GM12878 (cell line): ENCODE results near the gene NPL. TPM values are rescaled to one million over a fixed set of nuclear protein-coding genes. Genes with fewer than 3 reads are reported as not detected.
A peak's percentile ranks its signal among the peaks of the same experiment; 100 is the strongest.

Experiments used
- ATAC-seq: fragments of 200-7000 bp; cut with Tn5 transposase; 3 replicates; pipeline ENCODE4 v1.9.1; 2020; ENCODE audit warnings: mild to moderate bottlenecking, moderate library complexity
- BruUV-seq: library from RNA; stranded (reverse); fragments of 400-500 nt; replicated peaks from 2 replicates; lab custom pipeline; 2021; lab: Mats Ljungman, UMichigan
- CTCF ChIA-PET: fragments of 300-600 bp; sonication (Branson Sonifier 250); formaldehyde crosslinking; extraction: SDS; loops from one replicate; lab custom pipeline; 2021; ENCODE audit warnings: inconsistent platforms; lab: Yijun Ruan, JAX
- POLR2A ChIA-PET: fragments of 350-600 bp; formaldehyde crosslinking; extraction: SDS; loops from one replicate; lab custom pipeline; 2021; ENCODE audit warnings: inconsistent platforms; lab: Charles Lee
- RAD21 ChIA-PET: fragments of 300-600 bp; sonication (Branson Sonifier 250); formaldehyde crosslinking; loops from one replicate; lab custom pipeline; 2023; ENCODE audit warnings: antibody characterized with exemption; ENCODE audit not compliant: unreplicated experiment; lab: Charles Lee
- SMC1A ChIA-PET: fragments of 300-600 bp; sonication (Branson Sonifier 250); formaldehyde crosslinking; loops from one replicate; lab custom pipeline; 2023; ENCODE audit not compliant: unreplicated experiment, uncharacterized antibody; lab: Charles Lee
- DNase-seq: peaks from one replicate; pipeline ENCODE4 v3.0.0-alpha.2; 2011; ENCODE audit warnings: low read depth, low spot score
- FAIRE-seq: peaks from 3 replicates; lab custom pipeline; 2011; peaks lifted over from hg19 to GRCh38; lab: Jason Lieb, UNC
- H2AFZ ChIP-seq: 2 replicates; pipeline ENCODE4 v1.6.0; 2011; ENCODE audit warnings: low read depth, low read length, control low read depth; ENCODE audit not compliant: control insufficient read depth
- H3K27ac ChIP-seq: 2 replicates; pipeline ENCODE4 v1.5.1; 2011; ENCODE audit warnings: control low read depth; ENCODE audit not compliant: control insufficient read depth, insufficient read depth
- H3K27me3 ChIP-seq, 2 experiments: replicated peaks in 1 of 2; 2 replicates each; pipeline versions ENCODE4 v1.6.0 to v1.6.1; 2011; ENCODE audit warnings: low read length in 1 of 2; ENCODE audit not compliant: control insufficient read depth in 2 of 2, insufficient read depth in 2 of 2
- H3K36me3 ChIP-seq, 2 experiments: 2 replicates each; pipeline ENCODE4 v1.5.1; 2011; ENCODE audit warnings: low read length in 1 of 2; ENCODE audit not compliant: control insufficient read depth in 2 of 2, insufficient read depth in 2 of 2
- H3K4me1 ChIP-seq: 2 replicates; pipeline ENCODE4 v1.6.1; 2011; ENCODE audit warnings: mild to moderate bottlenecking, low read length, moderate library complexity, mixed read lengths; ENCODE audit not compliant: control insufficient read depth, insufficient read depth
- H3K4me2 ChIP-seq: 2 replicates; pipeline ENCODE4 v1.6.0; 2011; ENCODE audit warnings: control low read depth; ENCODE audit not compliant: control insufficient read depth, insufficient read depth
- H3K4me3 ChIP-seq: fragments of 200-600 bp; sonication (generic); 2 replicates; pipeline ENCODE4 v1.5.1; 2016
- H3K79me2 ChIP-seq: 2 replicates; pipeline ENCODE4 v1.6.0; 2011; ENCODE audit warnings: low read length; ENCODE audit not compliant: control insufficient read depth, insufficient read depth
- H3K9ac ChIP-seq: 2 replicates; pipeline ENCODE4 v1.8.0; 2011; ENCODE audit warnings: low read length, control low read depth, mixed read lengths; ENCODE audit not compliant: control insufficient read depth, insufficient read depth
- H3K9me3 ChIP-seq: replicated peaks from 3 replicates; pipeline ENCODE4 v1.5.1; 2011; ENCODE audit warnings: mild to moderate bottlenecking, low read length; ENCODE audit not compliant: control insufficient read depth, insufficient read depth
- H4K20me1 ChIP-seq: 2 replicates; pipeline ENCODE4 v1.6.0; 2011; ENCODE audit not compliant: control insufficient read depth, insufficient read depth
- DPF2 ChIP-seq: fragments of 450-650 bp; IDR thresholded peaks from 2 replicates; pipeline ENCODE4 v1.6.1; 2017; ENCODE audit warnings: mild to moderate bottlenecking
- GABPA ChIP-seq: IDR thresholded peaks from 2 replicates; pipeline ENCODE4 v1.6.1; 2014; ENCODE audit warnings: antibody characterized with exemption, low read depth, mild to moderate bottlenecking, inconsistent platforms
- HDAC2 ChIP-seq: fragments of 200-600 bp; sonication (generic); IDR thresholded peaks from 2 replicates; pipeline ENCODE4 v1.6.1; 2017
- HDAC6 ChIP-seq: fragments of 200-600 bp; sonication (generic); IDR thresholded peaks from one replicate; pipeline ENCODE4 v1.8.0; 2017; ENCODE audit warnings: antibody characterized with exemption; ENCODE audit not compliant: unreplicated experiment
- NR2F1 ChIP-seq: fragments of 450-650 bp; conservative IDR thresholded peaks from 2 replicates; pipeline ENCODE4 v1.6.1; 2017; ENCODE audit warnings: mild to moderate bottlenecking
- POLR2AphosphoS5 ChIP-seq: IDR thresholded peaks from 2 replicates; pipeline ENCODE4 v1.6.1; 2011; ENCODE audit warnings: mild to moderate bottlenecking, low read length, inconsistent platforms
- ZBED1 ChIP-seq: IDR thresholded peaks from 2 replicates; pipeline ENCODE4 v1.6.1; 2016; ENCODE audit warnings: borderline replicate concordance
- ZSCAN29 ChIP-seq: fragments of 450-650 bp; IDR thresholded peaks from 2 replicates; pipeline ENCODE4 v1.6.1; 2017; ENCODE audit warnings: mild to moderate bottlenecking, moderate library complexity
- WGBS: methylation state at CpG from one replicate; pipeline ENCODE4 v1.1.6; 2016; ENCODE audit warnings: low lambda C conversion rate; ENCODE audit not compliant: insufficient replicate concordance, insufficient coverage; ENCODE audit errors: missing lambda C conversion rate; 5-methylcytosine and 5-hydroxymethylcytosine counted together
- in situ Hi-C: fragments of 300-500 bp; cut with MboI; formaldehyde crosslinking; loops from 9 replicates; pipeline ENCODE4 v1.14.3; 2018; ENCODE audit warnings: mixed read lengths
- intact Hi-C: fragments of 100-400 bp; cut with micrococcal nuclease; formaldehyde crosslinking; loops from one replicate; pipeline ENCODE4 v1.14.2; 2022; ENCODE audit not compliant: unreplicated experiment
- polyA plus RNA-seq, 11 experiments: library from polyadenylated mRNA; depleted of rRNA in 4 of 11; unstranded in 6 of 11; stranded (reverse) in 5 of 11; fragments of >200 nt; fragmentation: Nextera tagmentation in 4 of 11; fragmentation: Illumina TruSeq in 1 of 11; extraction: Ambion mirVana in 4 of 11; extraction: Trizol in 1 of 11; gene quantifications; 1 replicate in 1 of 11; 2 replicates in 10 of 11; pipeline versions ENCODE4 v1.2.1 to v1.2.3, GENCODE V29; 2011 to 2016; ENCODE audit warnings: inconsistent platforms in 2 of 11, missing spikeins in 2 of 11, low read depth in 1 of 11
- total RNA-seq, 4 experiments: library from RNA; depleted of rRNA in 3 of 4; stranded (reverse); fragments of >200 nt in 3 of 4; fragmentation: Illumina TruSeq in 1 of 4; extraction: Trizol in 1 of 4; gene quantifications; 2 replicates each; pipeline versions ENCODE4 v1.2.1 to v1.2.3, GENCODE V29; 2013 to 2021

Gene NPL
- total and polyA plus RNA-seq, 10 of the 15 experiments (the other 5 are each of a cell fraction or from before 2014, with no cell fraction given), result 5.3 to 19.2 (median 10.0) TPM

- ChIA-PET POLR2A (interaction anchor here (0.7 to 0.9 kb wide), 2 partner anchors 9 to 35 kb away, joined by 3 read pairs; no protein-coding TSS in a partner anchor), CTCF (interaction anchor here (1.2 to 1.6 kb wide), 3 partner anchors 56 to 65 kb away, joined by 3 to 5 read pairs (median 4); no protein-coding TSS in a partner anchor), SMC1A (interaction anchor here (0.6 to 1.7 kb wide), 5 partner anchors 10 to 185 kb away, joined by 3 to 6 read pairs (median 3); no protein-coding TSS in a partner anchor), RAD21 (no interaction called here)
- Histone ChIP-seq H3K4me3 (no peak overlapping the region), H3K9me3 (no peaks in the 10 kb centered on the region), H3K9ac (no peak overlapping the region), H4K20me1 (peaks cover 20% of the 10 kb centered on the region), H3K27me3 (no peaks in the 10 kb centered on the region), H2AFZ (no peak overlapping the region), H3K4me1 (peaks cover 15% of the 10 kb centered on the region), H3K36me3 (peaks cover 12 to 45% of the 10 kb centered on the region in 2 experiments), H3K4me2 (no peak overlapping the region; the same call in 1 of the 2 replicates), H3K27ac (no peak overlapping the region), H3K79me2 (peaks cover 89% of the 10 kb centered on the region)
- FAIRE-seq (no peak), DNase-seq (no peak), ATAC-seq (no peak)
- intact Hi-C loops (loop anchor here (5.0 kb wide), 1 partner anchor 40 kb away; no protein-coding TSS in a partner anchor), in situ Hi-C loops (no loop called here)
- no peak for TF ChIP-seq GABPA
- no peak for TF ChIP-seq NR2F1
- no peak for TF ChIP-seq DPF2
- TF ChIP-seq HDAC2, result no peak
- BruUV-seq, result no TSS peak
Observed at GRCh38 chr1:182847105-182847504, 57.5 kb downstream of the NPL start.

- in situ Hi-C loops (no loop called here), intact Hi-C loops (loop anchor here (5.0 kb wide), 1 partner anchor 39 kb away; no protein-coding TSS in a partner anchor)
- H3K27me3 ChIP-seq, result no peaks in the 10 kb centered on the region
- H3K79me2 ChIP-seq, result peaks cover 73% of the 10 kb centered on the region
- ChIA-PET RAD21 (no interaction called here), CTCF (no interaction called here), SMC1A (no interaction called here), POLR2A (no interaction called here)
- TF ChIP-seq ZBED1 (no peak), POLR2AphosphoS5 (peak; percentile 34; the same call in 1 of the 2 replicates), HDAC6 (no peak), ZSCAN29 (no peak)
- ATAC-seq (peak; percentile 16; the same call in 2 of the 3 replicates), DNase-seq (no peak), FAIRE-seq (no peak)
- no TSS peak for BruUV-seq
- peaks cover 11 to 52% of the 10 kb centered on the region in 2 experiments for H3K36me3 ChIP-seq
- H3K9ac ChIP-seq, result no peak overlapping the region
- no peak overlapping the region for H3K4me3 ChIP-seq
- H3K27ac ChIP-seq, result no peak overlapping the region
- H4K20me1 ChIP-seq, result peaks cover 16% of the 10 kb centered on the region
- H3K4me2 ChIP-seq, result 0 out of 2 replicates have a peak overlapping the region, but pooled peaks have one; percentile 50
- WGBS, result 100% methylated on average over 2 of the region's 2 CpGs
- peaks cover 15% of the 10 kb centered on the region for H3K4me1 ChIP-seq
- H3K9me3 ChIP-seq, result no peaks in the 10 kb centered on the region
- H2AFZ ChIP-seq, result no peak overlapping the region
Observed at GRCh38 chr1:182848736-182849135, 59.2 kb downstream of the NPL start.
